ENCODE measurements around the gene ST6GALNAC3.

GRCh38 chr1:76470166-76470565, 395.6 kb downstream of the ST6GALNAC3 start:
- TF ChIP-seq CTCF (IDR thresholded peaks at IDR 0.05) (no peak), EP300 (IDR thresholded peaks at IDR 0.05; ENCODE audit: low read depth) (no peak)
